K562 (cell line): ENCODE data around the gene NRM. TPM values are rescaled to one million over a fixed set of nuclear protein-coding genes. Genes with fewer than 3 reads are reported as not detected.

Source experiments
- ARID1B ChIP-seq: fragments of 450-650 bp; IDR thresholded peaks from 2 replicates; pipeline ENCODE4 v1.6.1; 2016; ENCODE audit warnings: antibody characterized with exemption, mild to moderate bottlenecking, inconsistent platforms
- HLTF ChIP-seq: fragments of 450-650 bp; IDR thresholded peaks from 2 replicates; pipeline ENCODE4 v1.6.1; 2016
- KHSRP ChIP-seq: fragments of 450-650 bp; IDR thresholded peaks from 2 replicates; pipeline ENCODE4 v1.6.1; 2017
- NFXL1 ChIP-seq: fragments of 450-650 bp; formaldehyde crosslinking; IDR thresholded peaks from 2 replicates; pipeline ENCODE4 v1.4.0; 2021; ENCODE audit warnings: mild to moderate bottlenecking
- OTX1 ChIP-seq: fragments of 450-650 bp; formaldehyde crosslinking; IDR thresholded peaks from 2 replicates; pipeline ENCODE4 v1.4.0; 2022; ENCODE audit warnings: mild to moderate bottlenecking
- PBX2 ChIP-seq, 2 experiments: IDR thresholded peaks in 1 of 2; conservative IDR thresholded peaks in 1 of 2; 2 replicates each; pipeline ENCODE4 v1.6.1; 2016; ENCODE audit warnings: low read depth in 2 of 2, mild to moderate bottlenecking in 1 of 2, missing compliant biosample characterization in 1 of 2, missing genetic modification characterization in 1 of 2, moderate library complexity in 1 of 2
- PCBP2 ChIP-seq: fragments of 200-400 bp; formaldehyde crosslinking; IDR thresholded peaks from 2 replicates; pipeline ENCODE4 v1.6.1; 2018; ENCODE audit warnings: low read length, low read depth, mild to moderate bottlenecking, moderate library complexity; ENCODE audit not compliant: poor library complexity, severe bottlenecking
- PHF21A ChIP-seq: fragments of 450-650 bp; IDR thresholded peaks from 2 replicates; pipeline ENCODE4 v1.6.1; 2017; ENCODE audit warnings: low read depth, borderline replicate concordance
- REST ChIP-seq, 2 experiments: fragments of 450-650 bp; formaldehyde crosslinking in 1 of 2; IDR thresholded peaks; 2 replicates each; pipeline versions ENCODE4 v1.4.0 to v1.6.1; 2014 to 2020; ENCODE audit warnings: mild to moderate bottlenecking in 2 of 2, borderline replicate concordance in 1 of 2, low read depth in 1 of 2
- SMAD2 ChIP-seq: fragments of 150-350 bp; IDR thresholded peaks from 2 replicates; pipeline ENCODE4 v1.6.1; 2014; ENCODE audit warnings: low read depth, mild to moderate bottlenecking, low read length
- SOX6 ChIP-seq: fragments of 450-650 bp; IDR thresholded peaks from 2 replicates; pipeline ENCODE4 v1.6.1; 2014; ENCODE audit warnings: mild to moderate bottlenecking
- SRSF9 ChIP-seq: fragments of 200-400 bp; formaldehyde crosslinking; IDR thresholded peaks from 2 replicates; pipeline ENCODE4 v1.6.1; 2017; ENCODE audit warnings: low read depth, low read length, borderline replicate concordance
- TCF7L2 ChIP-seq: fragments of 150-350 bp; IDR thresholded peaks from 2 replicates; pipeline ENCODE4 v1.6.1; 2016; ENCODE audit warnings: low read depth, mild to moderate bottlenecking, low read length, moderate library complexity
- THAP7 ChIP-seq: fragments of 250-450 bp; sonication (Bioruptor Pico); IDR thresholded peaks from 2 replicates; pipeline ENCODE4 v1.5.0; 2021
- ZNF316 ChIP-seq: fragments of 450-650 bp; IDR thresholded peaks from 2 replicates; pipeline ENCODE4 v1.6.1; 2016
- ZNF79 ChIP-seq: fragments of 250-450 bp; sonication (Bioruptor Pico); IDR thresholded peaks from 2 replicates; pipeline ENCODE4 v1.4.0; 2020; ENCODE audit warnings: low read depth, mild to moderate bottlenecking, moderate library complexity
- polyA plus RNA-seq, 8 experiments: library from polyadenylated mRNA; depleted of rRNA in 4 of 8; stranded (reverse) in 5 of 8; unstranded in 3 of 8; fragments of >200 nt; fragmentation: Nextera tagmentation in 2 of 8; fragmentation: Illumina TruSeq in 1 of 8; extraction: Ambion mirVana in 2 of 8; extraction: Trizol in 1 of 8; gene quantifications; 2 replicates each; pipeline versions ENCODE4 v1.2.1 to v1.2.3, GENCODE V29; 2011 to 2014; ENCODE audit warnings: inconsistent platforms in 1 of 8, missing spikeins in 1 of 8
- total RNA-seq, 7 experiments: library from RNA; depleted of rRNA in 6 of 7; stranded (reverse); fragments of >200 nt in 6 of 7; fragmentation: Illumina TruSeq in 2 of 7; extraction: Trizol in 2 of 7; gene quantifications; 2 replicates each; pipeline versions ENCODE4 v1.2.1 to v1.2.3, GENCODE V29; 2011 to 2021; ENCODE audit warnings: low replicate concordance in 1 of 7

The NRM gene
- total and polyA plus RNA-seq, 9 of the 15 experiments (the other 6 are each of a cell fraction or from before 2014, with no cell fraction given) = 9.7 to 58.2 (median 18.1) TPM

GRCh38 chr6:30682143-30683117 lies 8.4 kb downstream of the NRM start (continued):
- 0 out of 2 replicates have a peak, but pooled peaks have one; percentile 23 for TF ChIP-seq REST (IDR thresholded peaks at IDR 0.05; ENCODE audit: borderline replicate concordance)
- TF ChIP-seq REST (CRISPR knock-in tag; IDR thresholded peaks at IDR 0.05; ENCODE audit: low read depth) = no peak
- TF ChIP-seq PCBP2 = no peak
- TF ChIP-seq ZNF79 (CRISPR knock-in tag) = no peak
- peak; percentile 79 for TF ChIP-seq ARID1B
- TF ChIP-seq THAP7 (CRISPR knock-in tag) = no peak
- no peak; the same call in 1 of the 2 replicates for TF ChIP-seq OTX1 (CRISPR knock-in tag)
- TF ChIP-seq TCF7L2 = no peak
- no peak for TF ChIP-seq SRSF9
- TF ChIP-seq KHSRP = no peak
- TF ChIP-seq NFXL1 (CRISPR knock-in tag) = no peak
- TF ChIP-seq SOX6 = peak; percentile 36; the same call in 1 of the 2 replicates
- TF ChIP-seq ZNF316 = peak; percentile 31
- TF ChIP-seq HLTF = no peak
- peak; percentile 39; the same call in 1 of the 2 replicates for TF ChIP-seq PHF21A
- TF ChIP-seq SMAD2 = no peak
- TF ChIP-seq PBX2 (CRISPR knock-in tag; IDR thresholded peaks at IDR 0.05; ENCODE audit: low read depth) = no peak
- TF ChIP-seq PBX2 (tag; conservative IDR thresholded peaks at IDR 0.05; ENCODE audit: low read depth) = no peak
